ENCODE results near the gene HDGFL1. TPM values are rescaled to one million over a fixed set of nuclear protein-coding genes. Genes with fewer than 3 reads are reported as not detected.

Gene HDGFL1
- total and polyA plus RNA-seq, 2 experiments from 2014 or later = not detected

- Histone ChIP-seq H3K36me3 (replicated peaks; ENCODE audit: insufficient read depth, low read depth) (no peaks in the 10 kb centered on the region), H3K4me1 (ENCODE audit: insufficient read depth) (peaks cover 5% of the 10 kb centered on the region), H4K20me1 (ENCODE audit: insufficient read depth, poor library complexity, severe bottlenecking) (no peaks in the 10 kb centered on the region), H3K27me3 (no peaks in the 10 kb centered on the region), H3K9me2 (replicated peaks; ENCODE audit: insufficient read depth) (no peaks in the 10 kb centered on the region), H3K27ac (no peak overlapping the region), H3K9me3 (ENCODE audit: low read depth) (no peaks in the 10 kb centered on the region), H3K4me3 (no peak overlapping the region), H3K4me2 (no peak overlapping the region), H3K79me2 (no peaks in the 10 kb centered on the region), H2AFZ (no peak overlapping the region)
- TF ChIP-seq CTCF (IDR thresholded peaks at IDR 0.05; ENCODE audit: poor library complexity) (no peak), EZH2phosphoT487 (IDR thresholded peaks at IDR 0.05; ENCODE audit: low read depth, severe bottlenecking, unreplicated experiment) (no peak), EZH2 (IDR thresholded peaks at IDR 0.05; ENCODE audit: borderline replicate concordance) (no peak)
- peak; percentile 12 for DNase-seq (ENCODE audit: low spot score)
Observed at GRCh38 chr6:22596011-22596410, 26.6 kb downstream of the HDGFL1 start.

GRCh38 chr6:22598339-22598738 is 29.0 kb downstream of the HDGFL1 start:
- WGBS (ENCODE audit: low lambda C conversion rate, missing lambda C conversion rate) = 82% methylated on average over 4 of the region's 4 CpGs
- Histone ChIP-seq H3K4me3 (no peak overlapping the region), H3K36me3 (replicated peaks; ENCODE audit: insufficient read depth, low read depth) (no peaks in the 10 kb centered on the region), H3K9me2 (replicated peaks; ENCODE audit: insufficient read depth) (no peaks in the 10 kb centered on the region), H3K4me2 (no peak overlapping the region), H3K79me2 (no peaks in the 10 kb centered on the region), H4K20me1 (ENCODE audit: insufficient read depth, poor library complexity, severe bottlenecking) (no peaks in the 10 kb centered on the region), H3K27me3 (no peaks in the 10 kb centered on the region), H2AFZ (no peak overlapping the region), H3K9me3 (ENCODE audit: low read depth) (no peaks in the 10 kb centered on the region), H3K4me1 (ENCODE audit: insufficient read depth) (peaks cover 5% of the 10 kb centered on the region), H3K27ac (no peak overlapping the region)
- DNase-seq (ENCODE audit: low spot score) = no peak
- TF ChIP-seq EZH2phosphoT487 (IDR thresholded peaks at IDR 0.05; ENCODE audit: low read depth, severe bottlenecking, unreplicated experiment) = no peak
- TF ChIP-seq CTCF (IDR thresholded peaks at IDR 0.05; ENCODE audit: poor library complexity) = no peak
- no peak for TF ChIP-seq EZH2 (IDR thresholded peaks at IDR 0.05; ENCODE audit: borderline replicate concordance)

- WGBS (ENCODE audit: low lambda C conversion rate, missing lambda C conversion rate) = 48% methylated on average over 4 of the region's 4 CpGs
- Histone ChIP-seq H3K79me2 (no peaks in the 10 kb centered on the region), H3K4me2 (no peak overlapping the region), H3K27me3 (no peaks in the 10 kb centered on the region), H2AFZ (no peak overlapping the region), H3K9me3 (ENCODE audit: low read depth) (no peaks in the 10 kb centered on the region), H4K20me1 (ENCODE audit: insufficient read depth, poor library complexity, severe bottlenecking) (no peaks in the 10 kb centered on the region), H3K27ac (peak overlapping the region; percentile 36), H3K9me2 (replicated peaks; ENCODE audit: insufficient read depth) (no peaks in the 10 kb centered on the region), H3K4me1 (ENCODE audit: insufficient read depth) (peaks cover 5% of the 10 kb centered on the region), H3K4me3 (no peak overlapping the region), H3K36me3 (replicated peaks; ENCODE audit: insufficient read depth, low read depth) (no peaks in the 10 kb centered on the region)
- DNase-seq (ENCODE audit: low spot score) = no peak
- no peak for TF ChIP-seq EZH2phosphoT487 (IDR thresholded peaks at IDR 0.05; ENCODE audit: low read depth, severe bottlenecking, unreplicated experiment)
- no peak for TF ChIP-seq EZH2 (IDR thresholded peaks at IDR 0.05; ENCODE audit: borderline replicate concordance)
- no peak for TF ChIP-seq CTCF (IDR thresholded peaks at IDR 0.05; ENCODE audit: poor library complexity)
Observed at GRCh38 chr6:22600059-22600458, 30.7 kb downstream of the HDGFL1 start.

DNA sequence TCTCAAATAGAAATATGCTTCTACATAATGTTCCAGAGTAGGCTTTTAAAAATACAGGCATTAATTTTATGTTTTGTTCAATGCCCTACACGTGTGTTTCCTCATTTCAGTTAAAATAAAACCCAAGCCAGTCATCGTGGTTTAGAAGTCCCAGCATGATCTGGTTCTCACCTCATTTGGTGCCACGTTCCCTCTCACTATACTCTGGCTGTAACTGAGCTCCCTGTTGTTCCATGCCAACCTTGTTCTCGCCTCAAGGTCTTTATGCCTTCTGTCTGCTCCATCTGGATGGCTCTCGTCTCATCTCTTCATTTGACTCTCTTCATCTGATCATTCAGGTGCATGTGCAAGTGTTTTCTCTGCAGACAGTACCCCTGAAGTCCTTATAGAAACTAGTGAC is 32.6 kb downstream of the HDGFL1 start:
- Histone ChIP-seq H3K4me2 (no peak overlapping the region), H3K79me2 (no peaks in the 10 kb centered on the region), H3K4me1 (ENCODE audit: insufficient read depth) (peaks cover 5% of the 10 kb centered on the region), H3K27me3 (no peaks in the 10 kb centered on the region), H3K27ac (no peak overlapping the region), H3K36me3 (replicated peaks; ENCODE audit: insufficient read depth, low read depth) (no peaks in the 10 kb centered on the region), H3K9me3 (ENCODE audit: low read depth) (no peaks in the 10 kb centered on the region), H2AFZ (no peak overlapping the region), H4K20me1 (ENCODE audit: insufficient read depth, poor library complexity, severe bottlenecking) (no peaks in the 10 kb centered on the region), H3K9me2 (replicated peaks; ENCODE audit: insufficient read depth) (no peaks in the 10 kb centered on the region), H3K4me3 (no peak overlapping the region)
- TF ChIP-seq EZH2phosphoT487 (IDR thresholded peaks at IDR 0.05; ENCODE audit: low read depth, severe bottlenecking, unreplicated experiment) = no peak
- TF ChIP-seq EZH2 (IDR thresholded peaks at IDR 0.05; ENCODE audit: borderline replicate concordance) = no peak
- TF ChIP-seq CTCF (IDR thresholded peaks at IDR 0.05; ENCODE audit: poor library complexity) = no peak
- no peak for DNase-seq (ENCODE audit: low spot score)
- 95% methylated on average over 5 of the region's 5 CpGs for WGBS (ENCODE audit: low lambda C conversion rate, missing lambda C conversion rate)

Measured in hepatocyte (in vitro differentiated cells).